K562 (cell line): ENCODE measurements around the gene PSMG3. TPM values are rescaled to one million over a fixed set of nuclear protein-coding genes. Genes with fewer than 3 reads are reported as not detected.

ENCODE experiments used
- ATAC-seq: fragments of 200-7000 bp; cut with Tn5 transposase; 3 replicates; pipeline ENCODE4 v1.9.1; 2020; ENCODE audit warnings: moderate library complexity
- BruUV-seq: library from RNA; stranded (reverse); fragments of 400-500 nt; replicated peaks from 2 replicates; lab custom pipeline; 2021; lab: Mats Ljungman, UMichigan
- CTCF ChIA-PET: fragments of 300-600 bp; formaldehyde crosslinking; extraction: SDS; loops from one replicate; lab custom pipeline; 2021; ENCODE audit warnings: low intra/inter-chr PET ratio; lab: Yijun Ruan, JAX
- POLR2A ChIA-PET: fragments of 300-600, 350-650 bp; sonication (Branson Sonifier 250); formaldehyde crosslinking; extraction: SDS; loops from one replicate; lab custom pipeline; 2021; ENCODE audit warnings: antibody characterized with exemption, inconsistent platforms; lab: Yijun Ruan, JAX
- DNase-seq, 4 experiments: peaks; one replicate each; pipeline versions ENCODE4 v3.0.0 to v3.0.0-alpha.2; 2011 to 2018; ENCODE audit warnings: low spot score in 3 of 4, mixed read lengths in 3 of 4; ENCODE audit errors: extremely low read depth in 1 of 4
- FAIRE-seq: peaks from 2 replicates; lab custom pipeline; 2011; peaks lifted over from hg19 to GRCh38; lab: Jason Lieb, UNC
- H2AFZ ChIP-seq: 2 replicates; pipeline ENCODE4 v1.6.0; 2011; ENCODE audit warnings: low read depth, low read length, control low read depth, inconsistent platforms
- H3K27ac ChIP-seq: fragments of 200-600 bp; 3 replicates; pipeline ENCODE4 v1.8.0; 2011; ENCODE audit warnings: low read depth, mild to moderate bottlenecking, control low read depth, inconsistent platforms, low read length, moderate library complexity, mixed read lengths; ENCODE audit errors: extremely low read depth
- H3K27me3 ChIP-seq, 2 experiments: fragments of 300-600 bp in 1 of 2; 2 replicates in 1 of 2; 3 replicates in 1 of 2; pipeline versions ENCODE4 v1.6.0 to v1.8.0; 2011; ENCODE audit warnings: inconsistent platforms in 2 of 2, low read length in 2 of 2, mild to moderate bottlenecking in 1 of 2, mixed read lengths in 1 of 2, moderate library complexity in 1 of 2; ENCODE audit not compliant: control insufficient read depth in 2 of 2, insufficient read depth in 2 of 2
- H3K36me3 ChIP-seq: fragments of 300-600 bp; 3 replicates; pipeline ENCODE4 v1.8.0; 2011; ENCODE audit warnings: mild to moderate bottlenecking, low read length, inconsistent platforms; ENCODE audit not compliant: control insufficient read depth, insufficient read depth
- H3K4me1 ChIP-seq, 2 experiments: fragments of 200-600 bp in 1 of 2; replicated peaks in 1 of 2; 2 replicates in 1 of 2; 3 replicates in 1 of 2; pipeline versions ENCODE4 v1.5.1 to v1.8.0; 2011; ENCODE audit warnings: inconsistent platforms in 2 of 2, low read length in 2 of 2, mild to moderate bottlenecking in 1 of 2, mixed read lengths in 1 of 2, moderate library complexity in 1 of 2; ENCODE audit not compliant: control insufficient read depth in 2 of 2, insufficient read depth in 2 of 2
- H3K4me2 ChIP-seq: 2 replicates; pipeline ENCODE4 v1.6.1; 2011; ENCODE audit warnings: low read length, control low read depth, inconsistent platforms, mixed read lengths; ENCODE audit not compliant: insufficient read depth
- H3K4me3 ChIP-seq: fragments of 200-600 bp; sonication (generic), shearing (Covaris generic); 2 replicates; pipeline ENCODE4 v1.5.1; 2016; ENCODE audit warnings: control low read depth, inconsistent platforms
- H3K79me2 ChIP-seq: fragments of 200-600 bp; 3 replicates; pipeline ENCODE4 v1.8.0; 2011; ENCODE audit warnings: low read length, inconsistent platforms; ENCODE audit not compliant: control insufficient read depth, insufficient read depth
- H3K9ac ChIP-seq, 2 experiments: 2 replicates each; pipeline versions ENCODE4 v1.6.0 to v1.6.1; 2011; ENCODE audit warnings: low read depth in 2 of 2, low read length in 2 of 2, control low read depth in 1 of 2, inconsistent platforms in 1 of 2, mild to moderate bottlenecking in 1 of 2, mixed read lengths in 1 of 2; ENCODE audit not compliant: insufficient read depth in 1 of 2
- H3K9me1 ChIP-seq: one replicate; pipeline ENCODE4 v1.6.0; 2011; ENCODE audit warnings: inconsistent platforms, mild to moderate bottlenecking, low read length, moderate library complexity; ENCODE audit not compliant: control insufficient read depth, insufficient read depth
- H3K9me3 ChIP-seq: replicated peaks from 2 replicates; pipeline ENCODE4 v1.5.1; 2011; ENCODE audit warnings: low read depth, low read length, inconsistent platforms; ENCODE audit not compliant: control insufficient read depth, insufficient read depth
- H4K20me1 ChIP-seq: replicated peaks from 2 replicates; pipeline ENCODE4 v1.6.1; 2011; ENCODE audit warnings: low read length, inconsistent platforms, mixed read lengths; ENCODE audit not compliant: control insufficient read depth, insufficient read depth
- CBX8 ChIP-seq: fragments of 200-600 bp; sonication (generic); IDR thresholded peaks from 2 replicates; pipeline ENCODE4 v1.6.1; 2012; ENCODE audit warnings: borderline replicate concordance, mixed run types, low read depth, mild to moderate bottlenecking, moderate library complexity, mixed read lengths, low read length, control low read depth, inconsistent platforms; ENCODE audit not compliant: poor library complexity, severe bottlenecking; ENCODE audit errors: extremely low read depth
- CGGBP1 ChIP-seq: fragments of 250-450 bp; sonication (Bioruptor Pico); IDR thresholded peaks from 2 replicates; pipeline ENCODE4 v1.9.0; 2021; ENCODE audit warnings: mild to moderate bottlenecking
- PHTF2 ChIP-seq: fragments of 250-450 bp; sonication (Bioruptor Pico); IDR thresholded peaks from 2 replicates; pipeline ENCODE4 v1.5.0; 2021; ENCODE audit warnings: mild to moderate bottlenecking
- RFX7 ChIP-seq: fragments of 250-450 bp; sonication (Bioruptor Pico); IDR thresholded peaks from 2 replicates; pipeline ENCODE4 v1.5.1; 2021; ENCODE audit warnings: mild to moderate bottlenecking
- SLC30A9 ChIP-seq: fragments of 250-450 bp; sonication (Bioruptor Pico); IDR thresholded peaks from 2 replicates; pipeline ENCODE4 v1.8.0; 2022; ENCODE audit warnings: mild to moderate bottlenecking, moderate library complexity
- STAT5A ChIP-seq: IDR thresholded peaks from 2 replicates; pipeline ENCODE4 v1.6.1; 2012; ENCODE audit warnings: low read length, inconsistent platforms, borderline replicate concordance
- ZBTB26 ChIP-seq: fragments of 450-650 bp; formaldehyde crosslinking; IDR thresholded peaks from 2 replicates; pipeline ENCODE4 v1.4.0; 2022; ENCODE audit warnings: missing genetic modification characterization
- ZC3H11A ChIP-seq: IDR thresholded peaks from 2 replicates; pipeline ENCODE4 v1.6.1; 2012; ENCODE audit warnings: low read depth, low read length, improper control_type of control experiment
- ZNF507 ChIP-seq: conservative IDR thresholded peaks from 2 replicates; pipeline ENCODE4 v1.6.1; 2017; ENCODE audit warnings: missing genetic modification characterization, missing compliant biosample characterization
- WGBS: fragments of 100-300 bp; shearing (Covaris generic); methylation state at CpG from one replicate; pipeline ENCODE4 v1.1.6; 2016; ENCODE audit warnings: low coverage, mixed read lengths; ENCODE audit not compliant: insufficient coverage; ENCODE audit errors: missing lambda C conversion rate; 5-methylcytosine and 5-hydroxymethylcytosine counted together
- in situ Hi-C: fragments of 300-500 bp; cut with MboI; formaldehyde crosslinking; loops from 4 replicates; pipeline ENCODE4 v1.15.0; 2018; ENCODE audit warnings: inconsistent platforms, mixed read lengths
- intact Hi-C: fragments of 100-400 bp; cut with micrococcal nuclease; formaldehyde crosslinking; loops from 2 replicates; pipeline ENCODE4 v1.14.2; 2022
- polyA plus RNA-seq, 8 experiments: library from polyadenylated mRNA; depleted of rRNA in 4 of 8; stranded (reverse) in 5 of 8; unstranded in 3 of 8; fragments of >200 nt; fragmentation: Nextera tagmentation in 2 of 8; fragmentation: Illumina TruSeq in 1 of 8; extraction: Ambion mirVana in 2 of 8; extraction: Trizol in 1 of 8; gene quantifications; 2 replicates each; pipeline versions ENCODE4 v1.2.1 to v1.2.3, GENCODE V29; 2011 to 2014; ENCODE audit warnings: inconsistent platforms in 1 of 8, missing spikeins in 1 of 8
- total RNA-seq, 7 experiments: library from RNA; depleted of rRNA in 6 of 7; stranded (reverse); fragments of >200 nt in 6 of 7; fragmentation: Illumina TruSeq in 2 of 7; extraction: Trizol in 2 of 7; gene quantifications; 2 replicates each; pipeline versions ENCODE4 v1.2.1 to v1.2.3, GENCODE V29; 2011 to 2021; ENCODE audit warnings: low replicate concordance in 1 of 7

Gene PSMG3
- total and polyA plus RNA-seq, 9 of the 15 experiments (the other 6 are each of a cell fraction or from before 2014, with no cell fraction given): 34.8 to 122 (median 80.1) TPM

- H3K9ac ChIP-seq: no peak overlapping the region
- no peak overlapping the region for H3K4me3 ChIP-seq
- no peak overlapping the region for H3K4me2 ChIP-seq
- H2AFZ ChIP-seq: no peak overlapping the region
- peaks cover 54 to 78% of the 10 kb centered on the region in 2 experiments; a peak in 4 of 5 replicates for H3K27me3 ChIP-seq
- POLR2A ChIA-PET: interaction anchor here (0.9 kb wide), 1 partner anchor 43 kb away, joined by 3 read pairs; no protein-coding TSS in a partner anchor
- FAIRE-seq: no peak
- peaks cover 11% of the 10 kb centered on the region for H4K20me1 ChIP-seq
- intact Hi-C loops (no loop called here), in situ Hi-C loops (no loop called here)
- BruUV-seq: no TSS peak
- H3K36me3 ChIP-seq: no peaks in the 10 kb centered on the region
- no peaks in the 10 kb centered on the region for H3K79me2 ChIP-seq
- peak in 1 of 4 experiments; percentile 12 for DNase-seq
- H3K9me1 ChIP-seq: no peaks in the 10 kb centered on the region
- ATAC-seq: no peak
- H3K27ac ChIP-seq: no peak overlapping the region
- peaks cover 0 to 24% of the 10 kb centered on the region in 2 experiments; a peak in 3 of 5 replicates for H3K4me1 ChIP-seq
- 6% methylated on average over 6 of the region's 12 CpGs for WGBS
- no peaks in the 10 kb centered on the region; the same call in 1 of the 2 replicates for H3K9me3 ChIP-seq
- CTCF ChIA-PET: no interaction called here
- TF ChIP-seq ZNF507: no peak
- TF ChIP-seq, all 486 proteins: peak for 0
Observed at GRCh38 chr7:1595636-1596035, 25.8 kb upstream of the PSMG3 start.

GRCh38 chr7:1595027-1595426, 25.2 kb upstream of the PSMG3 start:
- H3K9ac ChIP-seq: no peak overlapping the region; a peak in 1 of 4 replicates
- H3K27me3 ChIP-seq: peaks cover 52 to 78% of the 10 kb centered on the region in 2 experiments; a peak in 4 of 5 replicates
- no peaks in the 10 kb centered on the region; the same call in 1 of the 2 replicates for H3K9me3 ChIP-seq
- intact Hi-C loops (no loop called here), in situ Hi-C loops (no loop called here)
- H3K4me1 ChIP-seq: peaks cover 0 to 23% of the 10 kb centered on the region in 2 experiments; a peak in 3 of 5 replicates
- no peak overlapping the region for H2AFZ ChIP-seq
- TF ChIP-seq STAT5A (no peak), CGGBP1 (CRISPR knock-in tag) (no peak), PHTF2 (CRISPR knock-in tag) (no peak), ZC3H11A (no peak), ZBTB26 (0 out of 2 replicates have a peak, but pooled peaks have one; percentile 13), RFX7 (CRISPR knock-in tag) (no peak), CBX8 (no peak), SLC30A9 (CRISPR knock-in tag) (no peak)
- no peak overlapping the region for H3K27ac ChIP-seq
- ChIA-PET CTCF (no interaction called here), POLR2A (interaction anchor here (0.5 to 0.9 kb wide), 2 partner anchors 43 to 191 kb away, joined by 3 read pairs; no protein-coding TSS in a partner anchor)
- WGBS: 4% methylated on average over 3 of the region's 3 CpGs
- no peaks in the 10 kb centered on the region for H3K79me2 ChIP-seq
- no peak overlapping the region for H3K4me3 ChIP-seq
- H3K36me3 ChIP-seq: no peaks in the 10 kb centered on the region
- FAIRE-seq: no peak
- no peak for ATAC-seq
- H4K20me1 ChIP-seq: 0 out of 2 replicates have a peak, but pooled peaks cover 8% of the 10 kb centered on the region
- no peak for DNase-seq
- no peak overlapping the region for H3K4me2 ChIP-seq
- no peaks in the 10 kb centered on the region for H3K9me1 ChIP-seq
- no TSS peak for BruUV-seq
